Chondrocyte (in vitro differentiated cells): ENCODE data around the gene SRGAP1. TPM values are rescaled to one million over a fixed set of nuclear protein-coding genes. Genes with fewer than 3 reads are reported as not detected.
A peak's percentile ranks its signal among the peaks of the same experiment; 100 is the strongest.
"Not testable (repeated sequence)": the region's sequence is repeated elsewhere in the genome, so short reads cannot be mapped to it uniquely, and the experiment has no call there.

Experiments used
- DNase-seq: peaks from one replicate; pipeline ENCODE4 v3.0.0; 2021; ENCODE audit warnings: mixed read lengths, low spot score
- H3K27ac Mint-ChIP-seq: one replicate; pipeline ENCODE4 v1.8.0; 2021; ENCODE audit warnings: mild to moderate bottlenecking, moderate library complexity, mixed read lengths; ENCODE audit not compliant: unreplicated experiment
- H3K27me3 Mint-ChIP-seq: 2 replicates; pipeline ENCODE4 v1.8.0; 2021; ENCODE audit warnings: low read depth, mixed read lengths
- H3K36me3 Mint-ChIP-seq: 2 replicates; pipeline ENCODE4 v1.8.0; 2021; ENCODE audit warnings: low read depth, mixed read lengths
- H3K4me1 Mint-ChIP-seq: 2 replicates; pipeline ENCODE4 v1.8.0; 2021; ENCODE audit warnings: low read depth, mild to moderate bottlenecking, mixed read lengths
- H3K4me3 Mint-ChIP-seq: one replicate; pipeline ENCODE4 v1.8.0; 2021; ENCODE audit warnings: mild to moderate bottlenecking, moderate library complexity, mixed read lengths; ENCODE audit not compliant: unreplicated experiment
- H3K9me3 Mint-ChIP-seq: 2 replicates; pipeline ENCODE4 v1.8.0; 2021; ENCODE audit warnings: low read depth, mixed read lengths
- total RNA-seq: library from RNA; stranded (reverse); gene quantifications from 3 replicates; pipeline ENCODE4 v1.2.1, GENCODE V29; 2021
- TF ChIP-seq, protein P1 (sequence below): fragments of 200-600 bp; sonication (generic); IDR thresholded peaks from 2 replicates; pipeline ENCODE4 v1.5.0; 2021; ENCODE audit warnings: antibody characterized with exemption, mild to moderate bottlenecking, moderate library complexity

Gene SRGAP1
- total RNA-seq, 1 donor from 2014 or later = 13.2 TPM

- TF ChIP-seq, protein P1, sequence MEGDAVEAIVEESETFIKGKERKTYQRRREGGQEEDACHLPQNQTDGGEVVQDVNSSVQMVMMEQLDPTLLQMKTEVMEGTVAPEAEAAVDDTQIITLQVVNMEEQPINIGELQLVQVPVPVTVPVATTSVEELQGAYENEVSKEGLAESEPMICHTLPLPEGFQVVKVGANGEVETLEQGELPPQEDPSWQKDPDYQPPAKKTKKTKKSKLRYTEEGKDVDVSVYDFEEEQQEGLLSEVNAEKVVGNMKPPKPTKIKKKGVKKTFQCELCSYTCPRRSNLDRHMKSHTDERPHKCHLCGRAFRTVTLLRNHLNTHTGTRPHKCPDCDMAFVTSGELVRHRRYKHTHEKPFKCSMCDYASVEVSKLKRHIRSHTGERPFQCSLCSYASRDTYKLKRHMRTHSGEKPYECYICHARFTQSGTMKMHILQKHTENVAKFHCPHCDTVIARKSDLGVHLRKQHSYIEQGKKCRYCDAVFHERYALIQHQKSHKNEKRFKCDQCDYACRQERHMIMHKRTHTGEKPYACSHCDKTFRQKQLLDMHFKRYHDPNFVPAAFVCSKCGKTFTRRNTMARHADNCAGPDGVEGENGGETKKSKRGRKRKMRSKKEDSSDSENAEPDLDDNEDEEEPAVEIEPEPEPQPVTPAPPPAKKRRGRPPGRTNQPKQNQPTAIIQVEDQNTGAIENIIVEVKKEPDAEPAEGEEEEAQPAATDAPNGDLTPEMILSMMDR = no peak
- H3K9me3 Mint-ChIP-seq = no peaks in the 10 kb centered on the region
- DNase-seq = no peak
- H3K4me1 Mint-ChIP-seq = no peaks in the 10 kb centered on the region
- H3K4me3 Mint-ChIP-seq = no peak overlapping the region
- peaks cover 14% of the 10 kb centered on the region for H3K36me3 Mint-ChIP-seq
- no peaks in the 10 kb centered on the region for H3K27me3 Mint-ChIP-seq
- no peak overlapping the region for H3K27ac Mint-ChIP-seq
These were observed 303.4 kb downstream of the SRGAP1 start for GRCh38 chr12:64147875-64148274.

GRCh38 chr12:64154677-64155076 is 310.2 kb downstream of the SRGAP1 start:
- no peaks in the 10 kb centered on the region for H3K27me3 Mint-ChIP-seq
- no peak overlapping the region for H3K27ac Mint-ChIP-seq
- peaks cover under 1% of the 10 kb centered on the region for H3K9me3 Mint-ChIP-seq
- H3K4me3 Mint-ChIP-seq = no peak overlapping the region
- no peaks in the 10 kb centered on the region for H3K4me1 Mint-ChIP-seq
- no peaks in the 10 kb centered on the region for H3K36me3 Mint-ChIP-seq
- no peak for DNase-seq
- TF ChIP-seq, protein P1 = no peak

- Mint-ChIP-seq H3K36me3 (peaks cover 3% of the 10 kb centered on the region), H3K27me3 (no peaks in the 10 kb centered on the region), H3K4me3 (no peak overlapping the region), H3K27ac (no peak overlapping the region), H3K9me3 (peaks cover 17% of the 10 kb centered on the region), H3K4me1 (peaks cover 16% of the 10 kb centered on the region)
- DNase-seq = no peak
- TF ChIP-seq, protein P1 = no peak
These were observed 312.6 kb downstream of the SRGAP1 start for GRCh38 chr12:64157110-64157509.

- peaks cover 16% of the 10 kb centered on the region for H3K4me1 Mint-ChIP-seq
- peak overlapping the region; percentile 98 for H3K27ac Mint-ChIP-seq
- H3K9me3 Mint-ChIP-seq = peaks cover 20% of the 10 kb centered on the region
- TF ChIP-seq, protein P1 = no peak
- DNase-seq = no peak
- no peaks in the 10 kb centered on the region for H3K27me3 Mint-ChIP-seq
- peak overlapping the region; percentile 43 for H3K4me3 Mint-ChIP-seq
- H3K36me3 Mint-ChIP-seq = peaks cover 7% of the 10 kb centered on the region
These were observed 315.7 kb downstream of the SRGAP1 start for GRCh38 chr12:64160021-64160710.

GRCh38 chr12:64160711-64161060 is 316.2 kb downstream of the SRGAP1 start:
- H3K9me3 Mint-ChIP-seq = peaks cover 25% of the 10 kb centered on the region
- no peak for DNase-seq
- H3K36me3 Mint-ChIP-seq = peaks cover 9% of the 10 kb centered on the region
- H3K4me1 Mint-ChIP-seq = peaks cover 16% of the 10 kb centered on the region
- H3K27ac Mint-ChIP-seq = peak overlapping the region; percentile 98
- TF ChIP-seq, protein P1 = no peak
- H3K27me3 Mint-ChIP-seq = no peaks in the 10 kb centered on the region
- H3K4me3 Mint-ChIP-seq = peak overlapping the region; percentile 43

DNA sequence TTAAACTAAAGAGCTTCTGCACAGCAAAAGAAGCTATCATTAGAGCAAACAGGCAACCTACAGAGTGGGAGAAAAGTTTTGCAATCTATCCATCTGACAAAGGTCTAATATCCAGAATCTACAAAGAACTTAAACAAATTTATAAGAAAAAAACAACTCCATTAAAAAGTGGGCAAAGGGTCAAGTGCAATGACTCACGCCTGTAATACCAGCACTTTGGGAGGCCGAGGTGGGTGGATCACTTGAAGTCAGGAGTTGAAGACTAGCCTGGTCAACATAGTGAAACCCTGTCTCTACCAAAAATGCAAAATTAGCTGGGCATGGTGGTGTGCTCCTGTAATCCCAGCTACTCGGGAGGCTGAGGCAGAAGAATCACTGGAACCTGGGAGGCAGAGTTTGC is 322.1 kb downstream of the SRGAP1 start:
- H3K27me3 Mint-ChIP-seq, H3K4me3 Mint-ChIP-seq, H3K36me3 Mint-ChIP-seq, H3K27ac Mint-ChIP-seq, DNase-seq: not testable (repeated sequence)
- peaks cover 16% of the 10 kb centered on the region for H3K4me1 Mint-ChIP-seq
- peaks cover 15% of the 10 kb centered on the region for H3K9me3 Mint-ChIP-seq

GRCh38 chr12:64167041-64167440 is 322.5 kb downstream of the SRGAP1 start:
- not testable (repeated sequence) for H3K27me3 Mint-ChIP-seq, DNase-seq, H3K27ac Mint-ChIP-seq, H3K4me3 Mint-ChIP-seq, H3K36me3 Mint-ChIP-seq
- peaks cover 21% of the 10 kb centered on the region for H3K4me1 Mint-ChIP-seq
- peaks cover 11% of the 10 kb centered on the region for H3K9me3 Mint-ChIP-seq
